Neuron (in vitro differentiated cells): ENCODE results near the gene IFI44L.

ENCODE experiments used
- H2AFZ ChIP-seq: one replicate; pipeline ENCODE4 v1.6.1; 2013; ENCODE audit warnings: low read depth, mild to moderate bottlenecking, inconsistent platforms, low read length, moderate library complexity
- H3K27me3 ChIP-seq: one replicate; pipeline ENCODE4 v1.6.1; 2013; ENCODE audit warnings: low read length; ENCODE audit not compliant: insufficient read depth
- H3K36me3 ChIP-seq: one replicate; pipeline ENCODE4 v1.6.1; 2013; ENCODE audit warnings: low read length; ENCODE audit not compliant: insufficient read depth
- H3K4me1 ChIP-seq: one replicate; pipeline ENCODE4 v1.6.1; 2013; ENCODE audit warnings: low read length; ENCODE audit not compliant: insufficient read depth
- H3K4me3 ChIP-seq: 2 replicates; pipeline ENCODE4 v1.5.1; 2013; ENCODE audit warnings: mild to moderate bottlenecking, low read length, moderate library complexity
- H3K9me3 ChIP-seq: one replicate; pipeline ENCODE4 v1.6.1; 2013; ENCODE audit warnings: low read length

The IFI44L gene

GRCh38 chr1:78678324-78678723, 58.1 kb downstream of the IFI44L start:
- H3K4me1 ChIP-seq, result no peaks in the 10 kb centered on the region
- H3K4me3 ChIP-seq, result no peak overlapping the region
- H3K27me3 ChIP-seq, result no peaks in the 10 kb centered on the region

GRCh38 chr1:78681265-78681664, 61.0 kb downstream of the IFI44L start:
- no peaks in the 10 kb centered on the region for H3K4me1 ChIP-seq

More at GRCh38 chr1:78678324-78678723, 58.1 kb downstream of the IFI44L start:
- H2AFZ ChIP-seq, result no peak overlapping the region
- no peaks in the 10 kb centered on the region for H3K9me3 ChIP-seq
- no peaks in the 10 kb centered on the region for H3K36me3 ChIP-seq

GRCh38 chr1:78682496-78682895, 62.2 kb downstream of the IFI44L start:
- H3K4me3 ChIP-seq, result no peak overlapping the region
- no peaks in the 10 kb centered on the region for H3K27me3 ChIP-seq
- H3K4me1 ChIP-seq, result no peaks in the 10 kb centered on the region
- H3K9me3 ChIP-seq, result no peaks in the 10 kb centered on the region
- H3K36me3 ChIP-seq, result no peaks in the 10 kb centered on the region
- no peak overlapping the region for H2AFZ ChIP-seq

More at GRCh38 chr1:78681265-78681664, 61.0 kb downstream of the IFI44L start:
- Histone ChIP-seq H3K9me3 (no peaks in the 10 kb centered on the region), H3K27me3 (no peaks in the 10 kb centered on the region), H2AFZ (no peak overlapping the region), H3K4me3 (no peak overlapping the region), H3K36me3 (no peaks in the 10 kb centered on the region)

GRCh38 chr1:78683079-78683478, 62.8 kb downstream of the IFI44L start:
- Histone ChIP-seq H3K27me3 (no peaks in the 10 kb centered on the region), H3K4me1 (peaks cover 2% of the 10 kb centered on the region), H3K9me3 (no peaks in the 10 kb centered on the region), H3K36me3 (no peaks in the 10 kb centered on the region), H2AFZ (no peak overlapping the region), H3K4me3 (no peak overlapping the region)

GRCh38 chr1:78687315-78687714, 67.1 kb downstream of the IFI44L start:
- Histone ChIP-seq H3K4me3 (no peak overlapping the region), H3K9me3 (no peaks in the 10 kb centered on the region), H2AFZ (no peak overlapping the region), H3K36me3 (no peaks in the 10 kb centered on the region), H3K4me1 (peaks cover 2% of the 10 kb centered on the region), H3K27me3 (no peaks in the 10 kb centered on the region)

- Histone ChIP-seq H2AFZ (no peak overlapping the region), H3K36me3 (no peaks in the 10 kb centered on the region), H3K4me1 (peaks cover 2% of the 10 kb centered on the region), H3K4me3 (no peak overlapping the region), H3K27me3 (no peaks in the 10 kb centered on the region), H3K9me3 (no peaks in the 10 kb centered on the region)
Observed at GRCh38 chr1:78687914-78688313, 67.7 kb downstream of the IFI44L start.

GRCh38 chr1:78688697-78689096, 68.4 kb downstream of the IFI44L start:
- Histone ChIP-seq H3K9me3 (no peaks in the 10 kb centered on the region), H2AFZ (no peak overlapping the region), H3K4me1 (peaks cover 2% of the 10 kb centered on the region), H3K4me3 (no peak overlapping the region), H3K36me3 (no peaks in the 10 kb centered on the region), H3K27me3 (no peaks in the 10 kb centered on the region)

GRCh38 chr1:78690516-78690915, 70.3 kb downstream of the IFI44L start:
- Histone ChIP-seq H3K4me1 (peaks cover 2% of the 10 kb centered on the region), H3K36me3 (no peaks in the 10 kb centered on the region), H2AFZ (no peak overlapping the region), H3K4me3 (no peak overlapping the region), H3K27me3 (no peaks in the 10 kb centered on the region), H3K9me3 (no peaks in the 10 kb centered on the region)

GRCh38 chr1:78691995-78692747, 71.9 kb downstream of the IFI44L start:
- no peaks in the 10 kb centered on the region for H3K36me3 ChIP-seq
- H2AFZ ChIP-seq, result no peak overlapping the region
- no peak overlapping the region for H3K4me3 ChIP-seq
- H3K4me1 ChIP-seq, result peaks cover 2% of the 10 kb centered on the region
- no peaks in the 10 kb centered on the region for H3K9me3 ChIP-seq
- H3K27me3 ChIP-seq, result no peaks in the 10 kb centered on the region
